ENCODE results near the gene GJB3.

DNA sequence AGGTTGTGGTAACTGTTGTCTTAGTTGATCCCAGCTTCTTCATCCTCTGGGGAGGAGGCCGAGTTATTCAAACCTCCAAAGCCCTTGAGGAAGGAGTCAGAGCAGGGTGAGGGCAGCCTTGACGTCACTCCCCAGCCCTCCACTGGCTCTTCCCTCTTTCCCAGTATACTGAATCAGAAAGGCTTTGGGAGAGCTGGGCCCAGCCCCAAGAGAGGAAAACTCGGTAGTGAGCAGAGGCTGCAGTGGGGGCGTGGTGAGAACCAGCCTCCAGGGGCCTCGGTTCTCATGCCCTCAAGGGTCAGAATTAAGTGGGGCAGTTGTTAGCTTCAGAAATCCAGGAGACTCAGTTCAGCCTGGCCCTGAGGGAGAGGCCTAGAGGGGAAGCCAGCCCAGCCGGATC lies 10.0 kb downstream of the GJB3 start:
- TF ChIP-seq EZH2 (IDR thresholded peaks at IDR 0.05) (no peak), POLR2AphosphoS5 (IDR thresholded peaks at IDR 0.05; ENCODE audit: borderline replicate concordance, low read depth, low read length) (no peak)

Measured in SK-N-MC (cell line).